T47D (cell line): Measurements from ENCODE around the gene CCDC71.

Source experiments
- DNase-seq, 2 experiments: peaks; one replicate each; pipeline versions ENCODE4 v3.0.0 to v3.0.0-alpha.2; 2011 to 2012; ENCODE audit warnings: low read depth in 1 of 2, low spot score in 1 of 2
- JUND ChIP-seq: IDR thresholded peaks from 2 replicates; pipeline ENCODE4 v1.6.1; 2012; ENCODE audit warnings: low read depth
- in situ Hi-C: cut with HindIII; loops from 2 replicates; pipeline ENCODE4 v1.10.0; 2016; ENCODE audit warnings: low sequenced_read_pairs, low pct_unique_long_range_greater_than_20kb

The CCDC71 gene

DNA sequence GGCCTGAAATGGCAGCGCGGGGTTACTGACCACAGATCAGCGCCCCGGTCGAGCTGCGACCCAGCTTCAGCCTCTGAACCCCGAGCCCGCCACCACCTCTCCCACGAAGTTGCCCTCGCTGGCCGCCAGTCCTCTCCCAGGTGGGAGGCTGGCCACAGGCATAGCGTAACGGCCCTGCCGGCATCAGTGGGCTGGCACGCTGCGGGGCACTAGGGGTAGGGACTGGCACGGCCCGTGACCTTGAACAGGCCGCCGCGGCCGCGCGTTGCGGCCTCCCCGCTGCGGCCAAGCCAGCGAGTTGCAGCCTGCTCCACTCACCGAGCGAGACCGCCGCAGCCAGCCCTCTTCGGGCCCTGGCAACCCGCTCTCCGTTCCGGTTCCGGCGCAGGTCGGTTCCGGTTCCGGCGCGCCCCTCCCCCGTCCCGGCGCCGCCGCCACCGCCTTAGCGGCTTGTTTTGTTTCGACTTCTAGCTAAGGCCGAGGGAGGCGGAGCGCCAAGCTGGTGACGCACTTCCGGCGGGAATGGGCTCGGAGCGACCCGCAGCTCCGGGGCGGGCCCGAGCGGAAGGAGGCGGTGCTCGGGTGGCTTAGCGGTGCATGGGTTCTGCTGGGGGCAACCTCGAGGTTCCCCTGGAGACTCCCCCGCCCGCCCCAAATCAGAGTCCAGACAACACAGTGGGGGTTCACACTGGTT, 45.5 kb downstream of the CCDC71 start, which contains the start of gene USP19:
TSS of gene USP19 (minus strand) at position 386 of the 694 bp plus-strand sequence. CDS start 1,678 bp downstream, outside the sequence.
- in situ Hi-C loops: no loop called here
- TF ChIP-seq JUND: no peak
- peak; percentile 81 to 90 for DNase-seq

DNA sequence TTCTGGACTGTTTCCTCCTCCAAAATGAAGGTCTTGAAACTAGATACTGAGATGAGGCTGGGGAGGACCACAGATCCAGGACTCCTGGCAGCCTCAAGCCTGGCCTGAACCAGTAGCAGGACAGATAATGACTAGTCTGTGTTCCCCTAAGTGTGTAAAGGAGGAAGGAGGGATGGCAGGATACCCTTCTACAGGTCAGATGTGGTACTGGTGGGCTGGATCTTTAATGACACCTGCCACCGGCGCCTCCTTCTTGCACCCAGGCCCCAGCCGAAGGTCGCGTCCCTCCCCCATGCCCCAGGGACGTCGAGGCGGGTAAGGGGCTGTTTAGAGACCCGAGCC, 46.1 kb downstream of the CCDC71 start:
- in situ Hi-C loops: no loop called here
- TF ChIP-seq JUND: no peak
- DNase-seq: no peak

- in situ Hi-C loops: no loop called here
- no peak for DNase-seq
- no peak for TF ChIP-seq JUND
Observed at GRCh38 chr3:49119439-49119838, 46.7 kb downstream of the CCDC71 start.

DNA sequence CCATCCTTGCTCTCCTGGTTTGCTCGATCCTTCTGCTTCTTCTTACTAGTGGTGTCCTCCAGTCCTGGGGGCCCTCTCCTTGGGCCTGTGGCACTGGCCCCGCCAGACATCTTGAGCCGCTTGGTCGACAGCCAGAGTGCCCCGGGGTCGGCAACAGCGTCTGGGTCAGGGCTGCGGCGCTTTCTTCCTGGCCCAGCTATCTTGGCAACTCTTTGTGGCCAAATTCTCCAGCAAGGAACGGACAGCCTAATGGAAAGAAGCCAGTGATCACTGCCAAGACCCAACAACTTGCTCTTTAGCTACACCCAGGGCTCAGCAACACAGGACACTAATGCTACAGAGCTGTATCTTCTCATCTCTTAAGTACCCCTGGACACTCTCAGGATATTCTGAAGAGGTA, 47.1 kb downstream of the CCDC71 start:
- no peak for TF ChIP-seq JUND
- in situ Hi-C loops: no loop called here
- no peak for DNase-seq
